ENCODE measurements around the gene SRPRA.
A peak's percentile ranks its signal among the peaks of the same experiment; 100 is the strongest.

Gene SRPRA

GRCh38 chr11:126268708-126269579, at the start of gene SRPRA, which contains the start of gene FOXRED1:
SRPRA (minus strand) TSS chr11:126268895; CDS start chr11:126268804, 91 bp downstream.
FOXRED1 (plus strand) TSS chr11:126269154; CDS start chr11:126269207, 53 bp downstream.
- TF ChIP-seq CTCF (conservative IDR thresholded peaks at IDR 0.05): no peak
- H3K27ac ChIP-seq: peak within 1 kb of the TSS; percentile 89

GRCh38 chr11:126317756-126318573, 49.3 kb upstream of the SRPRA start:
- H3K27ac ChIP-seq: no peak overlapping the region
- no peak for TF ChIP-seq CTCF (conservative IDR thresholded peaks at IDR 0.05)

- TF ChIP-seq CTCF (conservative IDR thresholded peaks at IDR 0.05): no peak
- H3K27ac ChIP-seq: no peak overlapping the region
Observed at GRCh38 chr11:126317432-126317755, 48.7 kb upstream of the SRPRA start.

GRCh38 chr11:126313826-126314225, 45.1 kb upstream of the SRPRA start:
- TF ChIP-seq CTCF (conservative IDR thresholded peaks at IDR 0.05): no peak
- no peak overlapping the region for H3K27ac ChIP-seq

- TF ChIP-seq CTCF (conservative IDR thresholded peaks at IDR 0.05): no peak
- no peak overlapping the region for H3K27ac ChIP-seq
Observed at GRCh38 chr11:126312961-126313360, 44.3 kb upstream of the SRPRA start.

- no peak for TF ChIP-seq CTCF (conservative IDR thresholded peaks at IDR 0.05)
- no peak overlapping the region for H3K27ac ChIP-seq
Observed at GRCh38 chr11:126311401-126312291, 43.0 kb upstream of the SRPRA start.
